ENCODE data around the gene PAM. TPM values are rescaled to one million over a fixed set of nuclear protein-coding genes. Genes with fewer than 3 reads are reported as not detected.
A peak's percentile ranks its signal among the peaks of the same experiment; 100 is the strongest.

Gene PAM
- total RNA-seq = 10 to 100 TPM; 17.5 to 29.2 (median 23.3) TPM
- total RNA-seq (2013) = 34.8 TPM
- total RNA-seq = 17.3 to 83.4 (median 29.9) reads per million in 29 experiments

GRCh38 chr5:102754767-102755431 is at the start of gene PAM:
Gene PAM (plus strand): TSS chr5:102755305. CDS start chr5:102866196, 110,891 bp downstream.
- H3K36me3 Mint-ChIP-seq = no peaks in the 10 kb centered on the region
- H3K27ac ChIP-seq (ENCODE audit: low read length) = peak within 1 kb of the TSS; percentile 88
- H3K27me3 ChIP-seq (replicated peaks in 1 of 2; ENCODE audit: control insufficient read depth in 2 of 2, extremely low read depth in 1 of 2, insufficient read depth in 2 of 2, low read length in 1 of 2) = peaks cover 0 to 19% of the 10 kb centered on the region in 2 experiments
- no peaks in the 10 kb centered on the region for H3K9me3 ChIP-seq
- peaks cover 29 to 41% (median 36%) of the 10 kb centered on the region in 3 donors for H3K4me1 Mint-ChIP-seq
- H3K4me1 ChIP-seq (ENCODE audit: control insufficient read depth in 1 of 2, extremely low read depth in 1 of 2, insufficient read depth in 2 of 2, low read length in 2 of 2) = peaks cover 7 to 24% of the 10 kb centered on the region in 2 experiments
- peaks cover 5 to 7% of the 10 kb centered on the region in 2 donors for H3K27me3 Mint-ChIP-seq
- H3K27ac Mint-ChIP-seq = peak within 1 kb of the TSS; percentile 87 to 90
- H3K36me3 ChIP-seq (ENCODE audit: control insufficient read depth in 2 of 2, extremely low read depth in 1 of 2, insufficient read depth in 1 of 2, low read length in 1 of 2) = no peaks in the 10 kb centered on the region
- H3K4me3 Mint-ChIP-seq = peak within 1 kb of the TSS; percentile 92 to 99 (median 94)
- H3K4me3 ChIP-seq (ENCODE audit: control insufficient read depth in 1 of 2, extremely low read depth in 1 of 2, low read length in 1 of 2) = peak within 1 kb of the TSS; percentile 95
- ChIA-PET POLR2A (interaction anchor here (0.8 to 1.0 kb wide), 3 partner anchors 8 to 44 kb away, joined by 3 read pairs; no protein-coding TSS in a partner anchor), CTCF (interaction anchor here in 1 of 2 donors (2.4 kb wide), 1 partner anchor 27 kb away, joined by 6 read pairs; no protein-coding TSS in a partner anchor)
- ATAC-seq (replicated peaks in 1 of 4) (peak; percentile 79 to 92 (median 89)), DNase-seq (peak; percentile 29 to 80 (median 58))
- no peaks in the 10 kb centered on the region for H3K9me3 Mint-ChIP-seq
- WGBS (ENCODE audit: insufficient coverage) = under 1% methylated on average over 45 of the region's 65 CpGs

- CTCF ChIA-PET = interaction anchor here (0.5 kb wide), 2 partner anchors 107 to 424 kb away, joined by 3 to 5 read pairs; no protein-coding TSS in a partner anchor
- Histone ChIP-seq H3K36me3 (ENCODE audit: control insufficient read depth in 2 of 2, extremely low read depth in 1 of 2, insufficient read depth in 1 of 2, low read length in 1 of 2) (no peaks in the 10 kb centered on the region), H3K27ac (ENCODE audit: low read length) (no peak overlapping the region), H3K4me3 (ENCODE audit: control insufficient read depth in 1 of 2, extremely low read depth in 1 of 2, low read length in 1 of 2) (no peak overlapping the region), H3K4me1 (ENCODE audit: control insufficient read depth in 1 of 2, extremely low read depth in 1 of 2, insufficient read depth in 2 of 2, low read length in 2 of 2) (no peaks in the 10 kb centered on the region), H3K27me3 (replicated peaks in 1 of 2; ENCODE audit: control insufficient read depth in 2 of 2, extremely low read depth in 1 of 2, insufficient read depth in 2 of 2, low read length in 1 of 2) (no peaks in the 10 kb centered on the region), H3K9me3 (no peaks in the 10 kb centered on the region)
- no peak overlapping the region for H3K27ac Mint-ChIP-seq
- no peak for DNase-seq
- no peak for ATAC-seq (replicated peaks in 1 of 4)
- peaks cover 2 to 9% (median 8%) of the 10 kb centered on the region in 3 donors for H3K9me3 Mint-ChIP-seq
- POLR2A ChIA-PET = no interaction called here
- WGBS (ENCODE audit: insufficient coverage) = 100% methylated on average over 4 of the region's 8 CpGs
- peaks cover 5 to 11% of the 10 kb centered on the region in 2 donors for H3K27me3 Mint-ChIP-seq
- H3K4me1 Mint-ChIP-seq = no peaks in the 10 kb centered on the region
- H3K4me3 Mint-ChIP-seq = no peak overlapping the region
- no peaks in the 10 kb centered on the region for H3K36me3 Mint-ChIP-seq
Observed at GRCh38 chr5:102711525-102712385, 43.4 kb upstream of the PAM start.

GRCh38 chr5:102713278-102713677 is 41.8 kb upstream of the PAM start:
- no peaks in the 10 kb centered on the region for H3K36me3 ChIP-seq (ENCODE audit: control insufficient read depth in 2 of 2, extremely low read depth in 1 of 2, insufficient read depth in 1 of 2, low read length in 1 of 2)
- ChIA-PET CTCF (no interaction called here), POLR2A (no interaction called here)
- no peak overlapping the region for H3K4me3 ChIP-seq (ENCODE audit: control insufficient read depth in 1 of 2, extremely low read depth in 1 of 2, low read length in 1 of 2)
- H3K27ac ChIP-seq (ENCODE audit: low read length) = no peak overlapping the region
- peaks cover 7 to 14% of the 10 kb centered on the region in 2 donors for H3K27me3 Mint-ChIP-seq
- no peak for DNase-seq
- no peaks in the 10 kb centered on the region for H3K4me1 ChIP-seq (ENCODE audit: control insufficient read depth in 1 of 2, extremely low read depth in 1 of 2, insufficient read depth in 2 of 2, low read length in 2 of 2)
- H3K9me3 Mint-ChIP-seq = peaks cover 2 to 9% (median 8%) of the 10 kb centered on the region in 3 donors
- H3K4me3 Mint-ChIP-seq = no peak overlapping the region
- H3K27me3 ChIP-seq (replicated peaks in 1 of 2; ENCODE audit: control insufficient read depth in 2 of 2, extremely low read depth in 1 of 2, insufficient read depth in 2 of 2, low read length in 1 of 2) = no peaks in the 10 kb centered on the region
- H3K4me1 Mint-ChIP-seq = no peaks in the 10 kb centered on the region
- no peak for ATAC-seq (replicated peaks in 1 of 4)
- no peak overlapping the region for H3K27ac Mint-ChIP-seq
- H3K9me3 ChIP-seq = no peaks in the 10 kb centered on the region
- WGBS (ENCODE audit: insufficient coverage) = 89% methylated on average over 1 of the region's 2 CpGs
- H3K36me3 Mint-ChIP-seq = no peaks in the 10 kb centered on the region

GRCh38 chr5:102713682-102714231 is 41.3 kb upstream of the PAM start:
- ChIA-PET CTCF (no interaction called here), POLR2A (no interaction called here)
- ATAC-seq (replicated peaks in 1 of 4) (no peak), DNase-seq (no peak)
- H3K4me3 ChIP-seq (ENCODE audit: control insufficient read depth in 1 of 2, extremely low read depth in 1 of 2, low read length in 1 of 2) = no peak overlapping the region
- Mint-ChIP-seq H3K27ac (no peak overlapping the region), H3K27me3 (peaks cover 6 to 14% of the 10 kb centered on the region in 2 donors), H3K36me3 (no peaks in the 10 kb centered on the region), H3K4me3 (no peak overlapping the region), H3K9me3 (peaks cover 2 to 7% (median 5%) of the 10 kb centered on the region in 3 donors), H3K4me1 (no peaks in the 10 kb centered on the region)
- no peak overlapping the region for H3K27ac ChIP-seq (ENCODE audit: low read length)
- H3K27me3 ChIP-seq (replicated peaks in 1 of 2; ENCODE audit: control insufficient read depth in 2 of 2, extremely low read depth in 1 of 2, insufficient read depth in 2 of 2, low read length in 1 of 2) = no peaks in the 10 kb centered on the region
- H3K4me1 ChIP-seq (ENCODE audit: control insufficient read depth in 1 of 2, extremely low read depth in 1 of 2, insufficient read depth in 2 of 2, low read length in 2 of 2) = no peaks in the 10 kb centered on the region
- 48% methylated on average over 3 of the region's 6 CpGs for WGBS (ENCODE audit: insufficient coverage)
- no peaks in the 10 kb centered on the region for H3K36me3 ChIP-seq (ENCODE audit: control insufficient read depth in 2 of 2, extremely low read depth in 1 of 2, insufficient read depth in 1 of 2, low read length in 1 of 2)
- H3K9me3 ChIP-seq = no peaks in the 10 kb centered on the region

- WGBS (ENCODE audit: insufficient coverage) = 80% methylated on average over 1 of the region's 4 CpGs
- H3K27ac Mint-ChIP-seq = no peak overlapping the region
- Histone ChIP-seq H3K9me3 (no peaks in the 10 kb centered on the region), H3K4me3 (ENCODE audit: control insufficient read depth in 1 of 2, extremely low read depth in 1 of 2, low read length in 1 of 2) (no peak overlapping the region), H3K27ac (ENCODE audit: low read length) (no peak overlapping the region), H3K36me3 (ENCODE audit: control insufficient read depth in 2 of 2, extremely low read depth in 1 of 2, insufficient read depth in 1 of 2, low read length in 1 of 2) (no peaks in the 10 kb centered on the region), H3K27me3 (replicated peaks in 1 of 2; ENCODE audit: control insufficient read depth in 2 of 2, extremely low read depth in 1 of 2, insufficient read depth in 2 of 2, low read length in 1 of 2) (no peaks in the 10 kb centered on the region), H3K4me1 (ENCODE audit: control insufficient read depth in 1 of 2, extremely low read depth in 1 of 2, insufficient read depth in 2 of 2, low read length in 2 of 2) (no peaks in the 10 kb centered on the region)
- H3K4me1 Mint-ChIP-seq = no peaks in the 10 kb centered on the region
- ChIA-PET CTCF (no interaction called here), POLR2A (no interaction called here)
- H3K4me3 Mint-ChIP-seq = no peak overlapping the region
- no peak for DNase-seq
- peaks cover 0 to 2% (median 0%) of the 10 kb centered on the region in 3 donors for H3K9me3 Mint-ChIP-seq
- no peaks in the 10 kb centered on the region for H3K36me3 Mint-ChIP-seq
- ATAC-seq (replicated peaks in 1 of 4) = no peak
- peaks cover 5 to 14% of the 10 kb centered on the region in 2 donors for H3K27me3 Mint-ChIP-seq
Observed at GRCh38 chr5:102715082-102715807, 39.9 kb upstream of the PAM start.

GRCh38 chr5:102716017-102716416 is 39.1 kb upstream of the PAM start:
- DNase-seq (no peak), ATAC-seq (replicated peaks in 1 of 4) (no peak)
- no peaks in the 10 kb centered on the region for H3K9me3 ChIP-seq
- peaks cover 5 to 9% of the 10 kb centered on the region in 2 donors for H3K27me3 Mint-ChIP-seq
- no peak overlapping the region for H3K4me3 ChIP-seq (ENCODE audit: control insufficient read depth in 1 of 2, extremely low read depth in 1 of 2, low read length in 1 of 2)
- peaks cover 0 to 2% (median 0%) of the 10 kb centered on the region in 3 donors for H3K9me3 Mint-ChIP-seq
- no CpG with 5 or more reads among the region's 5 CpGs for WGBS (ENCODE audit: insufficient coverage)
- no peak overlapping the region for H3K27ac Mint-ChIP-seq
- no peaks in the 10 kb centered on the region for H3K27me3 ChIP-seq (replicated peaks in 1 of 2; ENCODE audit: control insufficient read depth in 2 of 2, extremely low read depth in 1 of 2, insufficient read depth in 2 of 2, low read length in 1 of 2)
- H3K27ac ChIP-seq (ENCODE audit: low read length) = no peak overlapping the region
- H3K4me1 ChIP-seq (ENCODE audit: control insufficient read depth in 1 of 2, extremely low read depth in 1 of 2, insufficient read depth in 2 of 2, low read length in 2 of 2) = no peaks in the 10 kb centered on the region
- H3K4me3 Mint-ChIP-seq = no peak overlapping the region
- ChIA-PET POLR2A (no interaction called here), CTCF (no interaction called here)
- no peaks in the 10 kb centered on the region for H3K36me3 Mint-ChIP-seq
- H3K36me3 ChIP-seq (ENCODE audit: control insufficient read depth in 2 of 2, extremely low read depth in 1 of 2, insufficient read depth in 1 of 2, low read length in 1 of 2) = no peaks in the 10 kb centered on the region
- H3K4me1 Mint-ChIP-seq = no peaks in the 10 kb centered on the region

Data from T-cell (primary cell).